Measurements from ENCODE around the gene STARD10.

DNA sequence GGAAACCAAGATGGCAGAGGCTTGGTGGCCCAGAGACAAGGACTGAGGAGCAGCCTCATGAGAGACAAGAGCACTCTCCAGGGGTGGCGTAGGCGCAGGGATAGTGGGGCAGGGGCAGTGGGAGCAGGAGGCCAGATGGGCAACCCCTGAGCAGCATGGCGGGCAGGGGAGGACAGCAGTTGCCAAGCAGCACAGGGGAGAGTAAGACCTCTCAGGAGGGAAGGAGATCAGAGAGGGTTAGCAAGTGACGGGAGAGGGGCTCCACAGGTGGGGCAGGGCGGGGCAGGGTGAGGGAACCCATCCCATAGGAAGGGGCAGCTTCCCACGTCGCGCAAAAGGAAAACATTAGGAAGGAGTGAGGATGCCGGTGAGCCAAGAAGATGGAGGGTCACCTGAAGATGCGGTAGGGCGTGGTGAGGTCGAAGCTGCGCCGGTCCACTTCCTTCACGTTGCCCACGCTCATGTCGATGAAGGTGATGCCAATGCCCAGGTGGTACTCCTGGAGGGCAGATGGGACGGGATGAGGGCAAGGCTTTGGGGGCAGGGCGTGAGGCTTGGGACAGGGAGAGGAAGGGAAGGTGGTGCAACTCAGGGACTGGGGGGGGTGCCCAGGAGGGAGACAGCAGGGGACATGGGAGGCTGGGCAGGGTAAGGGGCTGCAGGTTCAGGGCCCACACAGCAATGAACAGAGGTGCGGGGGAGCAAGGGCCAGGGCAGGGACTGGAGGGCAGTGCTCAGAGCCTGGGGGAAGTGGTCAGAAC, 84.2 kb downstream of the STARD10 start:
- no peak for TF ChIP-seq KDM5A (IDR thresholded peaks at IDR 0.05; ENCODE audit: low read length)
- TF ChIP-seq POLR2AphosphoS5 (IDR thresholded peaks at IDR 0.05; ENCODE audit: low read depth, low read length), result no peak
- TF ChIP-seq NRF1 (IDR thresholded peaks at IDR 0.05; ENCODE audit: low read depth, low read length), result no peak
- no peak for TF ChIP-seq JUN (IDR thresholded peaks at IDR 0.05; ENCODE audit: low read depth, low read length)
- no peak for TF ChIP-seq EP300 (IDR thresholded peaks at IDR 0.05; ENCODE audit: borderline replicate concordance in 1 of 2, low read depth in 2 of 2, low read length in 2 of 2)

Measured in H1 (cell line).